Natural killer cell (primary cell): ENCODE results near the gene TINAG. TPM values are rescaled to one million over a fixed set of nuclear protein-coding genes. Genes with fewer than 3 reads are reported as not detected.

Source experiments
- ATAC-seq, 3 donors: fragments of 150-1000 bp in 2 of 3; fragments of 200-7000 bp in 1 of 3; cut with Tn5 transposase; 1 replicate in 1 of 3; 2 replicates in 2 of 3; pipeline ENCODE4 v1.10.0; 2021; ENCODE audit warnings: mild to moderate bottlenecking in 2 of 3, moderate library complexity in 2 of 3
- DNase-seq, 2 donors: peaks; one replicate each; pipeline versions ENCODE4 v3.0.0 to v3.0.0-alpha.2; 2013 to 2021; ENCODE audit warnings: mixed read lengths in 1 of 2
- H3K27ac ChIP-seq: one replicate; pipeline ENCODE4 v1.5.1; 2013; ENCODE audit warnings: mild to moderate bottlenecking, low read length
- H3K27me3 ChIP-seq: one replicate; pipeline ENCODE4 v1.6.1; 2013; ENCODE audit warnings: low read length; ENCODE audit not compliant: control insufficient read depth, insufficient read depth
- H3K36me3 ChIP-seq: one replicate; pipeline ENCODE4 v1.6.1; 2013; ENCODE audit warnings: low read length; ENCODE audit not compliant: control insufficient read depth, insufficient read depth
- H3K4me1 ChIP-seq: one replicate; pipeline ENCODE4 v1.6.1; 2013; ENCODE audit warnings: low read length; ENCODE audit not compliant: control insufficient read depth, insufficient read depth
- H3K4me3 ChIP-seq: one replicate; pipeline ENCODE4 v1.5.1; 2013; ENCODE audit warnings: low read length
- H3K9me3 ChIP-seq: one replicate; pipeline ENCODE4 v1.6.1; 2013; ENCODE audit warnings: low read length; ENCODE audit not compliant: control insufficient read depth, insufficient read depth
- H3K27ac Mint-ChIP-seq, 2 donors: one replicate each; pipeline ENCODE4 v1.8.0; 2022; ENCODE audit warnings: mild to moderate bottlenecking in 2 of 2, mixed read lengths in 2 of 2, moderate library complexity in 1 of 2
- H3K27me3 Mint-ChIP-seq, 2 donors: one replicate each; pipeline ENCODE4 v1.8.0; 2022; ENCODE audit warnings: low read depth in 2 of 2, mixed read lengths in 2 of 2
- H3K36me3 Mint-ChIP-seq: one replicate; pipeline ENCODE4 v1.8.0; 2022; ENCODE audit warnings: mixed read lengths
- H3K4me1 Mint-ChIP-seq, 2 donors: one replicate each; pipeline ENCODE4 v1.8.0; 2022; ENCODE audit warnings: mixed read lengths in 2 of 2
- H3K4me3 Mint-ChIP-seq: one replicate; pipeline ENCODE4 v1.8.0; 2022; ENCODE audit warnings: mild to moderate bottlenecking, moderate library complexity, mixed read lengths
- H3K9me3 Mint-ChIP-seq, 2 donors: one replicate each; pipeline ENCODE4 v1.8.0; 2022; ENCODE audit warnings: mixed read lengths in 2 of 2
- WGBS: methylation state at CpG from one replicate; pipeline ENCODE4 v1.1.7; 2013; ENCODE audit warnings: missing lambda C conversion rate; ENCODE audit not compliant: insufficient coverage; 5-methylcytosine and 5-hydroxymethylcytosine counted together
- intact Hi-C: fragments of 100-400 bp; cut with micrococcal nuclease; formaldehyde crosslinking; loops from one replicate; pipeline ENCODE4 v1.14.2; 2022
- total RNA-seq, 4 donors: library from RNA; stranded (reverse); fragments of 120-200 nt in 1 of 4; gene quantifications; one replicate each; pipeline versions ENCODE4 v1.2.3 to v1.2.4, GENCODE V29; 2013 to 2022
- TF ChIP-seq, protein P1 (sequence below): fragments of 200-600 bp; IDR thresholded peaks from one replicate; pipeline ENCODE4 v1.8.0; 2022; ENCODE audit warnings: antibody characterized with exemption

Gene TINAG
- total RNA-seq, 3 donors from 2014 or later (not counting 1 experiment from before 2014, with no cell fraction given): not detected

DNA sequence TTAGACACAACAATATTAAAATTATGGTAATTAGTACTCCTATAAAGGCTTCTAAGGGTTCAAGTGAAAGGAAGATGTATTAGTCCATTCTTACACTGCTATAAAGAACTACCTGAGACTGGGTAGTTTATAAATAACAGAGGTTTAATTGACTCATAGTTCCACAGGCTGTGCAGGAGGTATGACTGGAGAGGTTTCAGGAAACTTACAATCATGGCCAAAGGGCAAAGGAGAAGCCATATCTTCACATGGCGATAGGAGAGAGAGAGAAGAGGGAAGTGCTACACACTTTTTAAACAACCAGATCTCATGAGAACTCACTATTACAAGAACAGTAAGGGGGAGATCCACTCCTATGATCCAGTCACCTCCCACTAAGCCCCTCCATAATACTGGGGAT is 52.9 kb downstream of the TINAG start:
- Histone ChIP-seq H3K36me3 (no peaks in the 10 kb centered on the region), H3K27ac (no peak overlapping the region), H3K4me1 (no peaks in the 10 kb centered on the region), H3K9me3 (no peaks in the 10 kb centered on the region), H3K27me3 (no peaks in the 10 kb centered on the region), H3K4me3 (no peak overlapping the region)
- Mint-ChIP-seq H3K36me3 (no peaks in the 10 kb centered on the region), H3K9me3 (peaks cover 6 to 12% of the 10 kb centered on the region in 2 donors), H3K27ac (no peak overlapping the region), H3K27me3 (no peaks in the 10 kb centered on the region), H3K4me1 (no peaks in the 10 kb centered on the region), H3K4me3 (no peak overlapping the region)
- no CpG with 5 or more reads among the region's 1 CpG for WGBS
- ATAC-seq: no peak
- intact Hi-C loops: no loop called here
- TF ChIP-seq, protein P1, sequence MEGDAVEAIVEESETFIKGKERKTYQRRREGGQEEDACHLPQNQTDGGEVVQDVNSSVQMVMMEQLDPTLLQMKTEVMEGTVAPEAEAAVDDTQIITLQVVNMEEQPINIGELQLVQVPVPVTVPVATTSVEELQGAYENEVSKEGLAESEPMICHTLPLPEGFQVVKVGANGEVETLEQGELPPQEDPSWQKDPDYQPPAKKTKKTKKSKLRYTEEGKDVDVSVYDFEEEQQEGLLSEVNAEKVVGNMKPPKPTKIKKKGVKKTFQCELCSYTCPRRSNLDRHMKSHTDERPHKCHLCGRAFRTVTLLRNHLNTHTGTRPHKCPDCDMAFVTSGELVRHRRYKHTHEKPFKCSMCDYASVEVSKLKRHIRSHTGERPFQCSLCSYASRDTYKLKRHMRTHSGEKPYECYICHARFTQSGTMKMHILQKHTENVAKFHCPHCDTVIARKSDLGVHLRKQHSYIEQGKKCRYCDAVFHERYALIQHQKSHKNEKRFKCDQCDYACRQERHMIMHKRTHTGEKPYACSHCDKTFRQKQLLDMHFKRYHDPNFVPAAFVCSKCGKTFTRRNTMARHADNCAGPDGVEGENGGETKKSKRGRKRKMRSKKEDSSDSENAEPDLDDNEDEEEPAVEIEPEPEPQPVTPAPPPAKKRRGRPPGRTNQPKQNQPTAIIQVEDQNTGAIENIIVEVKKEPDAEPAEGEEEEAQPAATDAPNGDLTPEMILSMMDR: no peak
- no peak for DNase-seq

DNA sequence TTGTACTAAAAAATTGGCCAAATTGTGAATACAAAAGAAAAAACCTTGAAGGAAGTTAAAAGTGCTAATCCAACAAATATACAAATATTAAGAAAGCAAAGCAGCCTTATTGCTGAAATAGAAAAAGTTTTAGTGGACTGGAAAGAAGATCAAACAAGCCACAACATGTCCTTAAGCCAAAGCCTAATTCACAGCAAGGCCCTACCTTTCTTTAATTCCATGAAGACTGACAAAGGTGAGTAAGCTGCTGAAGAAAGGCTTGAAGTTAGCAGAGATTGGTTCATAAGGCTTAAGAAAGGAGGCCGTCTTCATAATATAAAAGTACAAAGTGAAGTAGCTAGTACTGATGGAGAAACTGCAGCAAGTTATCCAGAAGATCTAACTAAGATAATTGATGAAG is 53.5 kb downstream of the TINAG start:
- ATAC-seq: no peak
- Mint-ChIP-seq H3K9me3 (peaks cover 6 to 12% of the 10 kb centered on the region in 2 donors), H3K4me3 (no peak overlapping the region), H3K27me3 (no peaks in the 10 kb centered on the region), H3K27ac (no peak overlapping the region), H3K4me1 (no peaks in the 10 kb centered on the region), H3K36me3 (no peaks in the 10 kb centered on the region)
- 94% methylated on average over 1 of the region's 1 CpG for WGBS
- Histone ChIP-seq H3K27me3 (no peaks in the 10 kb centered on the region), H3K36me3 (no peaks in the 10 kb centered on the region), H3K27ac (no peak overlapping the region), H3K4me1 (no peaks in the 10 kb centered on the region), H3K9me3 (no peaks in the 10 kb centered on the region), H3K4me3 (no peak overlapping the region)
- no peak for DNase-seq
- intact Hi-C loops: no loop called here
- TF ChIP-seq, protein P1: no peak

DNA sequence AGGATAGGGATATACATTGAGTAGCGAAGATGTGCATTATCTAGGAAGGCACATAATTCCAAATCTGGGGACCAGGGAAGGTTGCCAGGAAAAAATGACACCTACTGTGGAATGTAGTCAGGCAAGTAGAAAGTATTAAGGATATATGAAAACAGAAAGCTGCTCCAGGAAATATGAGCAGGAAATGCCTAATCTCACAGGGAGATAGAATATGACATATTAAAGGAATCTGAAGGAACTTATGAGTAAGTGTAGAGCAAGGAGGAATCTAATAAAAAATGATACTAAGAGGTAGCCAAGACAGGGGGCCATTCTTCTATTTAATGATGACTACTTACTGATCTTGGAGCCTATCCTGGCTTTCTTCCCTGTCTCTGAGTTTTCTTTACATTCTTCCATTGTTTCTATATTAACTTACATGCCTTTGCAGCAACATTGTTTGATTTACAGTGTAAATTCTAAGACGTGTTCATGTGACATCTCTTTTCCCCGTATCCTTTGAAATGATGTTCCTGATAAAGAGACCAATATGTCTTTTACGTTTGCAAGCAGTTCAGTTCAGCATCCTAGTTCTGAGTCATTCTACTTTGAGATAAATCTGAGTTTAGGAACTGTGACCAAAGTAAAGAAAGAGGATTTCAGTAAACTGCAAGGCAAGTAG is 58.6 kb downstream of the TINAG start:
- intact Hi-C loops: no loop called here
- WGBS: 82% methylated on average over 4 of the region's 4 CpGs
- ATAC-seq (no peak), DNase-seq (no peak)
- H3K27me3 Mint-ChIP-seq: no peaks in the 10 kb centered on the region
- no peak overlapping the region for H3K27ac ChIP-seq
- no peaks in the 10 kb centered on the region for H3K36me3 ChIP-seq
- H3K9me3 ChIP-seq: no peaks in the 10 kb centered on the region
- no peak overlapping the region for H3K4me3 ChIP-seq
- no peaks in the 10 kb centered on the region for H3K4me1 Mint-ChIP-seq
- H3K27me3 ChIP-seq: no peaks in the 10 kb centered on the region
- no peaks in the 10 kb centered on the region for H3K4me1 ChIP-seq
- no peaks in the 10 kb centered on the region for H3K36me3 Mint-ChIP-seq
- no peak overlapping the region for H3K27ac Mint-ChIP-seq
- TF ChIP-seq, protein P1: no peak
- H3K4me3 Mint-ChIP-seq: no peak overlapping the region
- H3K9me3 Mint-ChIP-seq: peaks cover 0 to 4% of the 10 kb centered on the region in 2 donors

DNA sequence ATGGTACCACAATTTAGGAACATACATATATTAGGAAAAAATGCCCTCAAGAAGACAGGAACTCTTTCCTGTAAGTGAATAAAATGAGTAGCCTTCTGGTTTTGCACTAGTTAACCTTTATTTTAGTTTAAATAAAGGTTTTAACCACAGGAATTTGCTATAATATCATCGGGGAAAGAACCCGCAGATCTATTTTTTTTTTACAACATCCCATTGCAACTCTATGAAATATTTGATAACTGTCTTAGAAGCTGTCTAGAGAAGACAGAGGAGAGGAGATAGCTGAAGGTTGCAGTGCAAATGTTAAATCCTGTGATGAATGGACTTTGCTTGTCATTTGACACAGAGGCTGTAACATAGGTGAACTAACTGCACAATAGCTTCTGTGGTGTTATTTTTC is 69.5 kb downstream of the TINAG start:
- Mint-ChIP-seq H3K36me3 (no peaks in the 10 kb centered on the region), H3K27ac (no peak overlapping the region), H3K4me1 (no peaks in the 10 kb centered on the region), H3K9me3 (peaks cover 6% of the 10 kb centered on the region in 2 donors), H3K4me3 (no peak overlapping the region), H3K27me3 (no peaks in the 10 kb centered on the region)
- H3K9me3 ChIP-seq: no peaks in the 10 kb centered on the region
- ATAC-seq (no peak), DNase-seq (no peak)
- no peaks in the 10 kb centered on the region for H3K36me3 ChIP-seq
- WGBS: no CpG with 5 or more reads among the region's 2 CpGs
- H3K4me1 ChIP-seq: no peaks in the 10 kb centered on the region
- TF ChIP-seq, protein P1: no peak
- no peak overlapping the region for H3K27ac ChIP-seq
- intact Hi-C loops: no loop called here
- no peak overlapping the region for H3K4me3 ChIP-seq
- H3K27me3 ChIP-seq: no peaks in the 10 kb centered on the region
